H9 (cell line): ENCODE data around the gene XK. TPM values are rescaled to one million over a fixed set of nuclear protein-coding genes. Genes with fewer than 3 reads are reported as not detected.

ENCODE experiments used
- DNase-seq: peaks from one replicate; pipeline ENCODE4 v3.0.0-alpha.2; 2017
- H2AFZ ChIP-seq: one replicate; pipeline ENCODE4 v1.6.1; 2013; ENCODE audit warnings: mild to moderate bottlenecking, low read length, control low read depth, moderate library complexity
- H2AK5ac ChIP-seq: 2 replicates; pipeline ENCODE4 v1.6.1; 2013; ENCODE audit warnings: low read length, control low read depth, mixed read lengths; ENCODE audit not compliant: insufficient read length
- H2BK120ac ChIP-seq: one replicate; pipeline ENCODE4 v1.6.1; 2013; ENCODE audit warnings: low read depth, mild to moderate bottlenecking, low read length, control low read depth, inconsistent platforms; ENCODE audit not compliant: poor library complexity, severe bottlenecking
- H2BK12ac ChIP-seq: 2 replicates; pipeline ENCODE4 v1.6.1; 2013; ENCODE audit warnings: low read length, control low read depth, mixed read lengths, low read depth; ENCODE audit not compliant: insufficient read length
- H2BK15ac ChIP-seq: 2 replicates; pipeline ENCODE4 v1.6.1; 2013; ENCODE audit warnings: low read depth, low read length, control low read depth
- H2BK20ac ChIP-seq: one replicate; pipeline ENCODE4 v1.6.1; 2013; ENCODE audit warnings: low read depth, mild to moderate bottlenecking, low read length, control low read depth, inconsistent platforms; ENCODE audit not compliant: poor library complexity, severe bottlenecking
- H2BK5ac ChIP-seq: 2 replicates; pipeline ENCODE4 v1.6.1; 2013; ENCODE audit warnings: low read length, control low read depth, mixed read lengths; ENCODE audit not compliant: insufficient read length
- H3K14ac ChIP-seq: 2 replicates; pipeline ENCODE4 v1.6.1; 2013; ENCODE audit warnings: low read length, control low read depth; ENCODE audit not compliant: insufficient read depth
- H3K18ac ChIP-seq: 2 replicates; pipeline ENCODE4 v1.6.1; 2013; ENCODE audit warnings: low read depth, mild to moderate bottlenecking, mixed read lengths, low read length, control low read depth; ENCODE audit not compliant: insufficient read length
- H3K23ac ChIP-seq: 2 replicates; pipeline ENCODE4 v1.6.1; 2013; ENCODE audit warnings: low read length, control low read depth, mixed read lengths, low read depth; ENCODE audit not compliant: insufficient read length
- H3K23me2 ChIP-seq: 2 replicates; pipeline ENCODE4 v1.6.1; 2013; ENCODE audit warnings: low read depth, mild to moderate bottlenecking, mixed read lengths, low read length, control low read depth; ENCODE audit not compliant: insufficient read length, poor library complexity, severe bottlenecking
- H3K27ac ChIP-seq: 2 replicates; pipeline ENCODE4 v1.5.1; 2013; ENCODE audit warnings: low read length, control low read depth, mixed read lengths, low read depth; ENCODE audit not compliant: insufficient read length
- H3K27me3 ChIP-seq: 2 replicates; pipeline ENCODE4 v1.6.1; 2013; ENCODE audit warnings: low read length, control low read depth, inconsistent platforms; ENCODE audit not compliant: insufficient read depth
- H3K4ac ChIP-seq: 2 replicates; pipeline ENCODE4 v1.6.1; 2013; ENCODE audit warnings: low read depth, mild to moderate bottlenecking, control low read depth, inconsistent platforms, low read length, moderate library complexity
- H3K4me1 ChIP-seq: 2 replicates; pipeline ENCODE4 v1.6.1; 2013; ENCODE audit warnings: low read length, control low read depth, inconsistent platforms; ENCODE audit not compliant: insufficient read depth
- H3K4me2 ChIP-seq: 2 replicates; pipeline ENCODE4 v1.6.1; 2013; ENCODE audit warnings: low read length, control low read depth, mixed read lengths; ENCODE audit not compliant: insufficient read length, insufficient read depth
- H3K56ac ChIP-seq: 2 replicates; pipeline ENCODE4 v1.6.1; 2013; ENCODE audit warnings: low read depth, mild to moderate bottlenecking, mixed read lengths, low read length, control low read depth; ENCODE audit not compliant: insufficient read length
- H3K79me1 ChIP-seq: 2 replicates; pipeline ENCODE4 v1.6.1; 2013; ENCODE audit warnings: low read depth, mild to moderate bottlenecking, moderate library complexity, low read length, control low read depth, inconsistent platforms; ENCODE audit not compliant: insufficient read depth, poor library complexity, severe bottlenecking
- H3K79me2 ChIP-seq: 2 replicates; pipeline ENCODE4 v1.6.1; 2013; ENCODE audit warnings: low read length, control low read depth, inconsistent platforms; ENCODE audit not compliant: insufficient read depth
- H3K9ac ChIP-seq: 2 replicates; pipeline ENCODE4 v1.6.1; 2013; ENCODE audit warnings: low read length, control low read depth, mixed read lengths; ENCODE audit not compliant: insufficient read length; ENCODE audit errors: extremely low read depth
- H3K9me3 ChIP-seq: one replicate; pipeline ENCODE4 v1.6.1; 2013; ENCODE audit warnings: low read depth, low read length, inconsistent platforms; ENCODE audit not compliant: control insufficient read depth
- H3T11ph ChIP-seq: one replicate; pipeline ENCODE4 v1.6.1; 2013; ENCODE audit warnings: mild to moderate bottlenecking, low read length, control low read depth, inconsistent platforms
- H4K20me1 ChIP-seq: one replicate; pipeline ENCODE4 v1.6.1; 2013; ENCODE audit not compliant: control insufficient read depth, insufficient read length, insufficient read depth
- H4K5ac ChIP-seq: 2 replicates; pipeline ENCODE4 v1.6.1; 2013; ENCODE audit warnings: low read depth, mild to moderate bottlenecking, mixed read lengths, low read length, control low read depth; ENCODE audit not compliant: insufficient read length
- H4K8ac ChIP-seq: replicated peaks from 2 replicates; pipeline ENCODE4 v1.6.1; 2013; ENCODE audit warnings: low read length, control low read depth, mixed read lengths, low read depth; ENCODE audit not compliant: insufficient read length
- H4K91ac ChIP-seq: 2 replicates; pipeline ENCODE4 v1.6.1; 2013; ENCODE audit warnings: low read depth, mild to moderate bottlenecking, moderate library complexity, mixed read lengths, low read length, control low read depth; ENCODE audit not compliant: insufficient read length
- H3K27ac Mint-ChIP-seq, 3 experiments: 2 replicates in 2 of 3; 3 replicates in 1 of 3; pipeline ENCODE4 v1.8.0; 2020 to 2021; ENCODE audit warnings: mixed read lengths in 3 of 3, mild to moderate bottlenecking in 1 of 3, moderate library complexity in 1 of 3
- H3K27me3 Mint-ChIP-seq: 2 replicates; pipeline ENCODE4 v1.8.0; 2021; ENCODE audit warnings: low read depth, mild to moderate bottlenecking, moderate library complexity, mixed read lengths
- H3K36me3 Mint-ChIP-seq, 3 experiments: 2 replicates in 2 of 3; 3 replicates in 1 of 3; pipeline ENCODE4 v1.8.0; 2020 to 2021; ENCODE audit warnings: low read depth in 3 of 3, mixed read lengths in 3 of 3; ENCODE audit not compliant: insufficient read depth in 1 of 3
- H3K4me1 Mint-ChIP-seq, 2 experiments: 2 replicates each; pipeline ENCODE4 v1.8.0; 2020; ENCODE audit warnings: mixed read lengths in 2 of 2
- H3K4me3 Mint-ChIP-seq, 2 experiments: 2 replicates in 1 of 2; 3 replicates in 1 of 2; pipeline ENCODE4 v1.8.0; 2020 to 2021; ENCODE audit warnings: mild to moderate bottlenecking in 2 of 2, mixed read lengths in 2 of 2, moderate library complexity in 1 of 2
- H3K9me3 Mint-ChIP-seq, 2 experiments: 2 replicates in 1 of 2; 3 replicates in 1 of 2; pipeline ENCODE4 v1.8.0; 2020; ENCODE audit warnings: mild to moderate bottlenecking in 2 of 2, mixed read lengths in 2 of 2, moderate library complexity in 1 of 2
- WGBS: extraction: QIAGEN DNeasy Blood & Tissue Kit; methylation state at CpG from one replicate; pipeline ENCODE4 v1.1.7; 2013; ENCODE audit warnings: missing lambda C conversion rate, low lambda C conversion rate, mixed read lengths; ENCODE audit not compliant: insufficient read length; ENCODE audit errors: extremely low coverage; 5-methylcytosine and 5-hydroxymethylcytosine counted together
- total RNA-seq: library from RNA; stranded (reverse); gene quantifications from 2 replicates; pipeline ENCODE4 v1.2.1, GENCODE V29; 2021
- TF ChIP-seq, protein P1 (sequence below): fragments of 200-600 bp; sonication (generic); conservative IDR thresholded peaks from 3 replicates; pipeline ENCODE4 v1.8.0; 2021; ENCODE audit warnings: antibody characterized with exemption, mild to moderate bottlenecking

The XK gene
- total RNA-seq, 1 experiment from 2014 or later: 0.85 TPM

DNA sequence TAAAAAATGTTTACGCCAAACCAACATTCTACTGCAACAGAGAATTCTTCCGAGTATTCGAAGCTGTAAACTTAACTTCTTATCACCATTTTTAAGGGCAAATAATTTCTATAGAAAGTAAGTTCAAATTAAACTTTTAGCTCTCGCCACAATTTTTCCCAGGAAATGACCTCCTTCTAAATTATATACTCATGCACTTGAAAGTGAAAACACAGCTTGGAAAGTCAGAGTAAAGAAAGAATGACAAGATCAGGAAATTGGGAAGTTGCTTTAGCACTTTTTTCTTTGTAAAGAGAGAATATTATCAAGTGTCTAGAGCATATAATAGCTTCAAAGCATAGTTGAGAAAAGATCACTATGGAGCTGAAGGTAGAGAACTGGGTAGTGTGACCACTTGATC is 95.5 kb downstream of the XK start:
- no peaks in the 10 kb centered on the region for H3K79me2 ChIP-seq
- no peak overlapping the region for H3K14ac ChIP-seq
- no peak overlapping the region for H4K5ac ChIP-seq
- no peak overlapping the region for H3K4me2 ChIP-seq
- H3K4ac ChIP-seq: no peak overlapping the region
- Mint-ChIP-seq H3K9me3 (peaks cover 36 to 38% of the 10 kb centered on the region in 2 experiments), H3K4me1 (no peaks in the 10 kb centered on the region; a peak in 1 of 4 replicates), H3K27ac (no peak overlapping the region), H3K27me3 (no peaks in the 10 kb centered on the region), H3K36me3 (peaks cover 0 to 1% (median 0%) of the 10 kb centered on the region in 3 experiments; a peak in 1 of 7 replicates), H3K4me3 (no peak overlapping the region)
- DNase-seq: no peak
- TF ChIP-seq, protein P1, sequence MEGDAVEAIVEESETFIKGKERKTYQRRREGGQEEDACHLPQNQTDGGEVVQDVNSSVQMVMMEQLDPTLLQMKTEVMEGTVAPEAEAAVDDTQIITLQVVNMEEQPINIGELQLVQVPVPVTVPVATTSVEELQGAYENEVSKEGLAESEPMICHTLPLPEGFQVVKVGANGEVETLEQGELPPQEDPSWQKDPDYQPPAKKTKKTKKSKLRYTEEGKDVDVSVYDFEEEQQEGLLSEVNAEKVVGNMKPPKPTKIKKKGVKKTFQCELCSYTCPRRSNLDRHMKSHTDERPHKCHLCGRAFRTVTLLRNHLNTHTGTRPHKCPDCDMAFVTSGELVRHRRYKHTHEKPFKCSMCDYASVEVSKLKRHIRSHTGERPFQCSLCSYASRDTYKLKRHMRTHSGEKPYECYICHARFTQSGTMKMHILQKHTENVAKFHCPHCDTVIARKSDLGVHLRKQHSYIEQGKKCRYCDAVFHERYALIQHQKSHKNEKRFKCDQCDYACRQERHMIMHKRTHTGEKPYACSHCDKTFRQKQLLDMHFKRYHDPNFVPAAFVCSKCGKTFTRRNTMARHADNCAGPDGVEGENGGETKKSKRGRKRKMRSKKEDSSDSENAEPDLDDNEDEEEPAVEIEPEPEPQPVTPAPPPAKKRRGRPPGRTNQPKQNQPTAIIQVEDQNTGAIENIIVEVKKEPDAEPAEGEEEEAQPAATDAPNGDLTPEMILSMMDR: no peak
- no peak overlapping the region for H3K56ac ChIP-seq
- no peaks in the 10 kb centered on the region for H3K9me3 ChIP-seq
- H2AFZ ChIP-seq: no peak overlapping the region
- H2AK5ac ChIP-seq: no peak overlapping the region
- H2BK5ac ChIP-seq: no peak overlapping the region
- no peak overlapping the region for H4K8ac ChIP-seq
- no peaks in the 10 kb centered on the region for H3K79me1 ChIP-seq
- H3K9ac ChIP-seq: no peak overlapping the region
- no peak overlapping the region for H2BK20ac ChIP-seq
- no peak overlapping the region for H2BK120ac ChIP-seq
- H2BK12ac ChIP-seq: no peak overlapping the region
- no peaks in the 10 kb centered on the region for H3K27me3 ChIP-seq
- no peak overlapping the region for H3K18ac ChIP-seq
- no CpG with 5 or more reads among the region's 4 CpGs for WGBS
- no peak overlapping the region for H2BK15ac ChIP-seq
- H3K4me1 ChIP-seq: peaks cover 2% of the 10 kb centered on the region; the same call in 1 of the 2 replicates
- H4K91ac ChIP-seq: no peak overlapping the region
- H3T11ph ChIP-seq: no peak overlapping the region
- no peaks in the 10 kb centered on the region for H4K20me1 ChIP-seq
- H3K27ac ChIP-seq: no peak overlapping the region
- H3K23ac ChIP-seq: no peak overlapping the region
- no peaks in the 10 kb centered on the region for H3K23me2 ChIP-seq

Other genes with a start within 250 kb of the XK start
- gene LANCL3, start 114.1 kb upstream of the XK start, total RNA-seq: 0.26 and 0.48 TPM in 2 replicates
- 0.04 and 0.07 TPM in 2 replicates for gene CYBB, start 94.3 kb downstream of the XK start, total RNA-seq
- gene DYNLT3, start 161.8 kb downstream of the XK start, total RNA-seq: 5.7 and 7.6 TPM in 2 replicates